IMR-90 (cell line): ENCODE measurements around the gene SEPHS1. TPM values are rescaled to one million over a fixed set of nuclear protein-coding genes. Genes with fewer than 3 reads are reported as not detected.

Source experiments
- ATAC-seq: fragments of 200-7000 bp; cut with Tn5 transposase; 2 replicates; pipeline ENCODE4 v1.9.1; 2020; ENCODE audit warnings: low read depth, mild to moderate bottlenecking, moderate library complexity
- BruUV-seq: library from RNA; stranded (reverse); fragments of 400-500 nt; replicated peaks from 2 replicates; lab custom pipeline; 2021; lab: Mats Ljungman, UMichigan
- CTCF ChIA-PET: fragments of 300-600 bp; formaldehyde crosslinking; extraction: SDS; loops from one replicate; lab custom pipeline; 2021; ENCODE audit warnings: antibody characterized with exemption; lab: Yijun Ruan, JAX
- POLR2A ChIA-PET: fragments of 300-600 bp; sonication (Branson Sonifier 250); formaldehyde crosslinking; loops from one replicate; lab custom pipeline; 2022; ENCODE audit warnings: antibody characterized with exemption; ENCODE audit not compliant: unreplicated experiment; lab: Charles Lee
- DNase-seq: peaks from one replicate; pipeline ENCODE4 v3.0.0; 2013
- H2AFZ ChIP-seq: replicated peaks from 2 replicates; pipeline ENCODE3; 2013; ENCODE audit warnings: low read length, mild to moderate bottlenecking; ENCODE audit not compliant: poor library complexity
- H2AK5ac ChIP-seq: 2 replicates; pipeline ENCODE4 v1.6.1; 2013; ENCODE audit warnings: low read depth, low read length, inconsistent platforms
- H2AK9ac ChIP-seq: replicated peaks from 2 replicates; pipeline ENCODE3; 2013; ENCODE audit warnings: mild to moderate bottlenecking, low read depth, low read length, moderate library complexity; ENCODE audit not compliant: poor library complexity
- H2BK120ac ChIP-seq: 2 replicates; pipeline ENCODE4 v1.6.1; 2013; ENCODE audit warnings: low read depth, low read length, inconsistent platforms
- H2BK15ac ChIP-seq: 3 replicates; pipeline ENCODE4 v1.6.1; 2013; ENCODE audit warnings: low read depth, low read length, inconsistent platforms
- H2BK20ac ChIP-seq: 2 replicates; pipeline ENCODE4 v1.6.1; 2013; ENCODE audit warnings: low read depth, mild to moderate bottlenecking, inconsistent platforms, low read length, moderate library complexity
- H2BK5ac ChIP-seq: 2 replicates; pipeline ENCODE4 v1.6.1; 2013; ENCODE audit warnings: mild to moderate bottlenecking, low read depth, low read length, inconsistent platforms; ENCODE audit not compliant: poor library complexity, severe bottlenecking
- H3K14ac ChIP-seq: replicated peaks from 2 replicates; pipeline ENCODE4 v1.6.1; 2013; ENCODE audit warnings: low read depth, low read length, inconsistent platforms
- H3K18ac ChIP-seq: 2 replicates; pipeline ENCODE4 v1.6.1; 2013; ENCODE audit warnings: low read depth, low read length, control low read depth
- H3K23ac ChIP-seq: 2 replicates; pipeline ENCODE4 v1.6.1; 2013; ENCODE audit warnings: low read depth, low read length, inconsistent platforms
- H3K27ac ChIP-seq: 2 replicates; pipeline ENCODE4 v1.5.1; 2013; ENCODE audit warnings: mild to moderate bottlenecking, control low read depth, low read length; ENCODE audit not compliant: insufficient read depth
- H3K27me3 ChIP-seq: 2 replicates; pipeline ENCODE4 v1.6.1; 2013; ENCODE audit warnings: low read length; ENCODE audit not compliant: control insufficient read depth, insufficient read depth
- H3K36me3 ChIP-seq: 2 replicates; pipeline ENCODE4 v1.6.1; 2013; ENCODE audit warnings: low read length, mixed read lengths; ENCODE audit not compliant: control insufficient read depth, insufficient read depth
- H3K4ac ChIP-seq: 2 replicates; pipeline ENCODE4 v1.6.1; 2013; ENCODE audit warnings: low read depth, low read length, inconsistent platforms
- H3K4me1 ChIP-seq: 2 replicates; pipeline ENCODE4 v1.6.1; 2013; ENCODE audit warnings: low read length, mixed read lengths; ENCODE audit not compliant: control insufficient read depth, insufficient read depth
- H3K4me2 ChIP-seq: 2 replicates; pipeline ENCODE4 v1.6.1; 2013; ENCODE audit warnings: low read depth, mild to moderate bottlenecking, control low read depth, low read length, moderate library complexity
- H3K4me3 ChIP-seq: 2 replicates; pipeline ENCODE4 v1.5.1; 2013; ENCODE audit warnings: low read depth, mild to moderate bottlenecking, control low read depth, low read length, moderate library complexity; ENCODE audit not compliant: insufficient read depth
- H3K56ac ChIP-seq: 2 replicates; pipeline ENCODE4 v1.6.1; 2013; ENCODE audit warnings: low read length, inconsistent platforms; ENCODE audit not compliant: insufficient read depth; ENCODE audit errors: extremely low read depth
- H3K79me1 ChIP-seq, 2 experiments: 2 replicates each; pipeline ENCODE4 v1.6.1; 2013; ENCODE audit warnings: low read length in 2 of 2, inconsistent platforms in 1 of 2, low read depth in 1 of 2
- H3K9ac ChIP-seq: 2 replicates; pipeline ENCODE4 v1.6.1; 2013; ENCODE audit warnings: low read depth, low read length, control low read depth
- H3K9me1 ChIP-seq: 2 replicates; pipeline ENCODE4 v1.6.1; 2013; ENCODE audit warnings: low read length, inconsistent platforms; ENCODE audit not compliant: insufficient read depth
- H3K9me3 ChIP-seq: 2 replicates; pipeline ENCODE4 v1.6.1; 2013; ENCODE audit warnings: low read length; ENCODE audit not compliant: control insufficient read depth, insufficient read depth
- H4K20me1 ChIP-seq: 2 replicates; pipeline ENCODE4 v1.6.1; 2013; ENCODE audit warnings: low read length, inconsistent platforms; ENCODE audit not compliant: insufficient read depth
- H4K5ac ChIP-seq: 2 replicates; pipeline ENCODE4 v1.6.1; 2013; ENCODE audit warnings: mild to moderate bottlenecking, low read depth, low read length, control low read depth
- H4K8ac ChIP-seq, 2 experiments: 2 replicates each; pipeline ENCODE4 v1.6.1; 2013; ENCODE audit warnings: low read depth in 2 of 2, low read length in 2 of 2, control low read depth in 1 of 2, inconsistent platforms in 1 of 2
- H4K91ac ChIP-seq: 2 replicates; pipeline ENCODE4 v1.6.1; 2013; ENCODE audit warnings: low read depth, low read length, inconsistent platforms; ENCODE audit not compliant: insufficient read depth
- BHLHE40 ChIP-seq: fragments of 150-350 bp; IDR thresholded peaks from 2 replicates; pipeline ENCODE4 v1.6.1; 2016; ENCODE audit warnings: mild to moderate bottlenecking, low read depth, low read length
- CEBPB ChIP-seq: IDR thresholded peaks from 2 replicates; pipeline ENCODE4 v1.6.1; 2012; ENCODE audit warnings: low read depth, low read length, improper control_type of control experiment
- ELK1 ChIP-seq: fragments of 150-350 bp; IDR thresholded peaks from 2 replicates; pipeline ENCODE4 v1.6.1; 2016; ENCODE audit warnings: low read depth, mild to moderate bottlenecking, low read length, moderate library complexity, borderline replicate concordance
- FOS ChIP-seq: fragments of 150-350 bp; IDR thresholded peaks from 2 replicates; pipeline ENCODE4 v1.6.1; 2016; ENCODE audit warnings: low read depth, low read length
- MAFK ChIP-seq: IDR thresholded peaks from 2 replicates; pipeline ENCODE4 v1.6.1; 2012; ENCODE audit warnings: low read depth, low read length, improper control_type of control experiment
- MXI1 ChIP-seq: IDR thresholded peaks from 2 replicates; pipeline ENCODE4 v1.6.1; 2012; ENCODE audit warnings: low read depth, mild to moderate bottlenecking, low read length, moderate library complexity, borderline replicate concordance
- NFE2L2 ChIP-seq: fragments of 150-350 bp; IDR thresholded peaks from 2 replicates; pipeline ENCODE4 v1.6.1; 2016; ENCODE audit warnings: low read depth, mild to moderate bottlenecking, low read length
- POLR2A ChIP-seq: IDR thresholded peaks from 2 replicates; pipeline ENCODE4 v1.6.1; 2012; ENCODE audit warnings: mild to moderate bottlenecking, low read depth, low read length
- RAD21 ChIP-seq: IDR thresholded peaks from 2 replicates; pipeline ENCODE4 v1.6.1; 2012; ENCODE audit warnings: low read length, improper control_type of control experiment
- RCOR1 ChIP-seq: IDR thresholded peaks from 2 replicates; pipeline ENCODE4 v1.6.1; 2012; ENCODE audit warnings: mild to moderate bottlenecking, low read length, improper control_type of control experiment; ENCODE audit not compliant: insufficient replicate concordance
- RFX5 ChIP-seq: IDR thresholded peaks from 2 replicates; pipeline ENCODE4 v1.8.0; 2012; ENCODE audit warnings: low read depth, mild to moderate bottlenecking, low read length, moderate library complexity
- WGBS, 2 experiments: methylation state at CpG; one replicate each; pipeline versions ENCODE4 v1.1.5 to v1.1.7; 2013; ENCODE audit warnings: missing lambda C conversion rate in 2 of 2; ENCODE audit not compliant: insufficient read length in 1 of 2; ENCODE audit errors: extremely low coverage in 2 of 2; 5-methylcytosine and 5-hydroxymethylcytosine counted together
- dilution Hi-C: fragments of 300-500 bp; cut with HindIII; formaldehyde crosslinking; loops from one replicate; pipeline ENCODE4 v1.14.3; 2018; ENCODE audit warnings: low sequenced_read_pairs; ENCODE audit not compliant: unreplicated experiment
- in situ Hi-C: fragments of 300-500 bp; cut with MboI; formaldehyde crosslinking; loops from 3 replicates; pipeline ENCODE4 v1.14.3; 2019; ENCODE audit warnings: low sequenced_read_pairs, inconsistent platforms, mixed read lengths
- intact Hi-C: fragments of 100-400 bp; cut with micrococcal nuclease; formaldehyde crosslinking; loops from 2 replicates; pipeline ENCODE4 v1.10.0; 2022
- polyA plus RNA-seq, 3 experiments: library from polyadenylated mRNA; depleted of rRNA; stranded (reverse); fragments of >200 nt; gene quantifications; 2 replicates each; pipeline ENCODE4 v1.2.3, GENCODE V29; 2012; ENCODE audit warnings: low replicate concordance in 1 of 3
- total RNA-seq: library from RNA; depleted of rRNA; stranded (reverse); fragments of >200 nt; gene quantifications from 2 replicates; pipeline ENCODE4 v1.2.3, GENCODE V29; 2012
- TF ChIP-seq, protein P1 (sequence below): fragments of 150-350 bp; IDR thresholded peaks from 2 replicates; pipeline ENCODE4 v1.6.1; 2017; ENCODE audit warnings: mild to moderate bottlenecking, antibody characterized with exemption, low read length, low read depth

SEPHS1 gene
- total and polyA plus RNA-seq, 2 of the 4 experiments (the other 2 are of a cell fraction) = 39.4 to 69.4 TPM

DNA sequence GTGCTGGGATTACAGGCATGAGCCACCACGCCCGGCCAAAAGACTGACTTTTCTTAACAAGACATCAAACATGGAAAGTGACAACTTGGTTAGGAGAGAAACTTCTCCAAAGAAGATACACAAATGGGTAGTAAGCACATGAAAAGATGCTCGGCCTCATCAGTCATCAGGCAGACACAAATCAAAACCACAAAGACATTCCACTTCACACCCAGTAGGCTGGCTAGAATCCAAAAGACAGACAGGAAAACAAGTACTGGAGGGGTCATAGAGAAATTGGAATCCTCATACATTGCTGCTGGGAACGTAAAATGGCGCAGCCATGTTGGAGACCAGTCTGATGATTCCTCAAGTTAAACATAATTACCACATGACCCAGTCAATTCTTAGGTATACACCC lies 16.4 kb downstream of the SEPHS1 start:
- intact Hi-C loops (no loop called here), in situ Hi-C loops (no loop called here)
- H3K14ac ChIP-seq = no peak overlapping the region

More for the DNA sequence above, 16.4 kb downstream of the SEPHS1 start:
- no peak for DNase-seq
- CTCF ChIA-PET = interaction anchor here (1.0 kb wide), 1 partner anchor 29 kb away, joined by 3 read pairs; no protein-coding TSS in a partner anchor
- H4K91ac ChIP-seq = no peak overlapping the region
- dilution Hi-C loops = no loop called here
- TF ChIP-seq, protein P1, sequence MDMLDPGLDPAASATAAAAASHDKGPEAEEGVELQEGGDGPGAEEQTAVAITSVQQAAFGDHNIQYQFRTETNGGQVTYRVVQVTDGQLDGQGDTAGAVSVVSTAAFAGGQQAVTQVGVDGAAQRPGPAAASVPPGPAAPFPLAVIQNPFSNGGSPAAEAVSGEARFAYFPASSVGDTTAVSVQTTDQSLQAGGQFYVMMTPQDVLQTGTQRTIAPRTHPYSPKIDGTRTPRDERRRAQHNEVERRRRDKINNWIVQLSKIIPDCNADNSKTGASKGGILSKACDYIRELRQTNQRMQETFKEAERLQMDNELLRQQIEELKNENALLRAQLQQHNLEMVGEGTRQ = no peak
- TF ChIP-seq RFX5 (no peak), ELK1 (no peak), RCOR1 (no peak), MXI1 (no peak), FOS (no peak), RAD21 (no peak), BHLHE40 (no peak), POLR2A (no peak), NFE2L2 (no peak), MAFK (no peak), CEBPB (no peak)
- H3K27ac ChIP-seq = no peak overlapping the region
- no TSS peak for BruUV-seq
- H2AK5ac ChIP-seq = no peak overlapping the region
- no peak overlapping the region for H2BK20ac ChIP-seq
- H3K27me3 ChIP-seq = no peaks in the 10 kb centered on the region
- H3K56ac ChIP-seq = no peak overlapping the region
- ATAC-seq = no peak
- H4K5ac ChIP-seq = no peak overlapping the region
- H2BK15ac ChIP-seq = no peak overlapping the region
- no peak overlapping the region for H3K4me3 ChIP-seq
- POLR2A ChIA-PET = no interaction called here
- H3K9me1 ChIP-seq = no peaks in the 10 kb centered on the region
- no peak overlapping the region for H3K9ac ChIP-seq
- H3K18ac ChIP-seq = no peak overlapping the region
- H3K9me3 ChIP-seq = no peaks in the 10 kb centered on the region
- H2AFZ ChIP-seq = no peak overlapping the region
- no peaks in the 10 kb centered on the region for H4K20me1 ChIP-seq
- no peaks in the 10 kb centered on the region for H3K4me1 ChIP-seq
- H3K4me2 ChIP-seq = no peak overlapping the region
- H2BK120ac ChIP-seq = no peak overlapping the region
- no peak overlapping the region for H3K23ac ChIP-seq
- 92% methylated on average over 2 of the region's 5 CpGs; no CpG with 5 or more reads in 1 of the 2 experiments for WGBS, 2 experiments
- no peak overlapping the region for H3K4ac ChIP-seq
- H4K8ac ChIP-seq = no peak overlapping the region
- H2AK9ac ChIP-seq = no peak overlapping the region
- no peak overlapping the region for H2BK5ac ChIP-seq
- peaks cover 51% of the 10 kb centered on the region for H3K36me3 ChIP-seq
- H3K79me1 ChIP-seq = peaks cover 2 to 20% of the 10 kb centered on the region in 2 experiments; a peak in 2 of 4 replicates
